Activated T-cell treated with anti-CD3 and anti-CD28 coated beads, Interleukin-2, amount 50 U/mL, for 24 hours (primary cell): ENCODE measurements around the gene TWIST2.

ENCODE experiments used
- DNase-seq: peaks from one replicate; pipeline ENCODE4 v3.0.0-alpha.2; 2020
- H3K27ac Mint-ChIP-seq: 2 replicates; pipeline ENCODE4 v1.8.0; 2020; ENCODE audit warnings: mild to moderate bottlenecking, mixed read lengths
- H3K27me3 Mint-ChIP-seq: 2 replicates; pipeline ENCODE4 v1.8.0; 2020; ENCODE audit warnings: mixed read lengths
- H3K36me3 Mint-ChIP-seq: 2 replicates; pipeline ENCODE4 v1.8.0; 2020; ENCODE audit warnings: low read depth, mixed read lengths
- H3K4me1 Mint-ChIP-seq: 2 replicates; pipeline ENCODE4 v1.8.0; 2020; ENCODE audit warnings: low read depth, mixed read lengths
- H3K4me3 Mint-ChIP-seq: 2 replicates; pipeline ENCODE4 v1.8.0; 2020; ENCODE audit warnings: mild to moderate bottlenecking, moderate library complexity, mixed read lengths
- H3K9me3 Mint-ChIP-seq: 2 replicates; pipeline ENCODE4 v1.8.0; 2020; ENCODE audit warnings: mixed read lengths

Gene TWIST2

GRCh38 chr2:238939521-238940403, 91.9 kb downstream of the TWIST2 start:
- Mint-ChIP-seq H3K4me1 (no peaks in the 10 kb centered on the region), H3K27me3 (no peaks in the 10 kb centered on the region), H3K36me3 (no peaks in the 10 kb centered on the region), H3K27ac (no peak overlapping the region), H3K4me3 (no peak overlapping the region), H3K9me3 (no peaks in the 10 kb centered on the region)
- no peak for DNase-seq

- Mint-ChIP-seq H3K27me3 (no peaks in the 10 kb centered on the region), H3K9me3 (no peaks in the 10 kb centered on the region), H3K27ac (no peak overlapping the region), H3K4me3 (no peak overlapping the region), H3K4me1 (no peaks in the 10 kb centered on the region), H3K36me3 (no peaks in the 10 kb centered on the region)
- DNase-seq, result no peak
These were observed 92.9 kb downstream of the TWIST2 start for GRCh38 chr2:238940806-238941205.

- Mint-ChIP-seq H3K27ac (no peak overlapping the region), H3K36me3 (no peaks in the 10 kb centered on the region), H3K4me1 (no peaks in the 10 kb centered on the region), H3K27me3 (no peaks in the 10 kb centered on the region), H3K9me3 (no peaks in the 10 kb centered on the region), H3K4me3 (no peak overlapping the region)
- DNase-seq, result no peak
These were observed 93.4 kb downstream of the TWIST2 start for GRCh38 chr2:238941262-238941792.

- H3K4me1 Mint-ChIP-seq, result no peaks in the 10 kb centered on the region
- no peaks in the 10 kb centered on the region for H3K9me3 Mint-ChIP-seq
- no peak for DNase-seq
- H3K4me3 Mint-ChIP-seq, result no peak overlapping the region
- H3K36me3 Mint-ChIP-seq, result no peaks in the 10 kb centered on the region
- no peaks in the 10 kb centered on the region for H3K27me3 Mint-ChIP-seq
- H3K27ac Mint-ChIP-seq, result no peak overlapping the region
These were observed 94.3 kb downstream of the TWIST2 start for GRCh38 chr2:238942080-238942725.

- H3K36me3 Mint-ChIP-seq, result no peaks in the 10 kb centered on the region
- H3K4me3 Mint-ChIP-seq, result no peak overlapping the region
- H3K27ac Mint-ChIP-seq, result no peak overlapping the region
- peaks cover 3% of the 10 kb centered on the region for H3K4me1 Mint-ChIP-seq
- H3K27me3 Mint-ChIP-seq, result no peaks in the 10 kb centered on the region
- DNase-seq, result no peak
- no peaks in the 10 kb centered on the region for H3K9me3 Mint-ChIP-seq
These were observed 94.9 kb downstream of the TWIST2 start for GRCh38 chr2:238942726-238943300.

GRCh38 chr2:238943338-238944067, 95.6 kb downstream of the TWIST2 start:
- H3K27ac Mint-ChIP-seq, result no peak overlapping the region
- H3K4me3 Mint-ChIP-seq, result no peak overlapping the region
- DNase-seq, result peak; percentile 2
- peaks cover 4% of the 10 kb centered on the region for H3K27me3 Mint-ChIP-seq
- H3K4me1 Mint-ChIP-seq, result peaks cover 10% of the 10 kb centered on the region
- H3K9me3 Mint-ChIP-seq, result no peaks in the 10 kb centered on the region
- no peaks in the 10 kb centered on the region for H3K36me3 Mint-ChIP-seq

GRCh38 chr2:238945433-238946150, 97.7 kb downstream of the TWIST2 start:
- Mint-ChIP-seq H3K27me3 (peaks cover 6% of the 10 kb centered on the region), H3K36me3 (no peaks in the 10 kb centered on the region), H3K9me3 (no peaks in the 10 kb centered on the region), H3K4me1 (peaks cover 12% of the 10 kb centered on the region), H3K27ac (no peak overlapping the region), H3K4me3 (no peak overlapping the region)
- peak; percentile 29 for DNase-seq

GRCh38 chr2:238946318-238947242, 98.7 kb downstream of the TWIST2 start:
- peak; percentile 14 for DNase-seq
- no peak overlapping the region for H3K4me3 Mint-ChIP-seq
- H3K9me3 Mint-ChIP-seq, result no peaks in the 10 kb centered on the region
- peaks cover 12% of the 10 kb centered on the region for H3K4me1 Mint-ChIP-seq
- H3K36me3 Mint-ChIP-seq, result no peaks in the 10 kb centered on the region
- H3K27me3 Mint-ChIP-seq, result peaks cover 6% of the 10 kb centered on the region
- no peak overlapping the region for H3K27ac Mint-ChIP-seq

- no peak overlapping the region for H3K27ac Mint-ChIP-seq
- H3K9me3 Mint-ChIP-seq, result no peaks in the 10 kb centered on the region
- no peaks in the 10 kb centered on the region for H3K36me3 Mint-ChIP-seq
- H3K27me3 Mint-ChIP-seq, result peaks cover 7% of the 10 kb centered on the region
- no peak overlapping the region for H3K4me3 Mint-ChIP-seq
- DNase-seq, result peak; percentile 17
- peaks cover 12% of the 10 kb centered on the region for H3K4me1 Mint-ChIP-seq
These were observed 99.4 kb downstream of the TWIST2 start for GRCh38 chr2:238947243-238947760.

GRCh38 chr2:238947920-238948710, 100.2 kb downstream of the TWIST2 start:
- peaks cover 12% of the 10 kb centered on the region for H3K4me1 Mint-ChIP-seq
- H3K4me3 Mint-ChIP-seq, result no peak overlapping the region
- DNase-seq, result peak; percentile 19
- peak overlapping the region; percentile 50 for H3K27ac Mint-ChIP-seq
- peaks cover 12% of the 10 kb centered on the region for H3K27me3 Mint-ChIP-seq
- H3K36me3 Mint-ChIP-seq, result no peaks in the 10 kb centered on the region
- H3K9me3 Mint-ChIP-seq, result no peaks in the 10 kb centered on the region

- H3K36me3 Mint-ChIP-seq, result no peaks in the 10 kb centered on the region
- no peaks in the 10 kb centered on the region for H3K9me3 Mint-ChIP-seq
- no peak overlapping the region for H3K4me3 Mint-ChIP-seq
- H3K27me3 Mint-ChIP-seq, result peaks cover 15% of the 10 kb centered on the region
- H3K27ac Mint-ChIP-seq, result no peak overlapping the region
- H3K4me1 Mint-ChIP-seq, result peaks cover 12% of the 10 kb centered on the region
- no peak for DNase-seq
These were observed 101.1 kb downstream of the TWIST2 start for GRCh38 chr2:238948765-238949641.
